WERI-Rb-1 (cell line): Measurements from ENCODE around the gene ATXN7L3.

Experiments
- DNase-seq: peaks from one replicate; pipeline ENCODE4 v3.0.0-alpha.2; 2020
- H3K27ac ChIP-seq: fragments of 250-450 bp; sonication (Bioruptor Pico); 2 replicates; pipeline ENCODE4 v1.5.1; 2020; ENCODE audit warnings: mild to moderate bottlenecking, moderate library complexity
- H3K27me3 ChIP-seq: fragments of 250-450 bp; sonication (Bioruptor Pico); 2 replicates; pipeline ENCODE4 v1.5.1; 2021; ENCODE audit warnings: mild to moderate bottlenecking, low read depth, moderate library complexity; ENCODE audit not compliant: insufficient read depth, severe bottlenecking
- H3K36me3 ChIP-seq: fragments of 250-450 bp; sonication (Bioruptor Pico); 2 replicates; pipeline ENCODE4 v1.5.1; 2020; ENCODE audit warnings: mild to moderate bottlenecking, moderate library complexity
- H3K4me3 ChIP-seq: 2 replicates; pipeline ENCODE4 v1.5.1; 2011; ENCODE audit warnings: low read depth, mild to moderate bottlenecking, control low read depth, low read length
- H3K9me3 ChIP-seq: fragments of 250-450 bp; sonication (Bioruptor Pico); 2 replicates; pipeline ENCODE4 v1.5.1; 2021; ENCODE audit warnings: mild to moderate bottlenecking, moderate library complexity; ENCODE audit not compliant: severe bottlenecking
- TF ChIP-seq, protein P1 (sequence below): IDR thresholded peaks from 2 replicates; pipeline ENCODE4 v1.5.1; 2011; ENCODE audit warnings: low read depth, mild to moderate bottlenecking, control low read depth, inconsistent platforms, low read length

Gene ATXN7L3

DNA sequence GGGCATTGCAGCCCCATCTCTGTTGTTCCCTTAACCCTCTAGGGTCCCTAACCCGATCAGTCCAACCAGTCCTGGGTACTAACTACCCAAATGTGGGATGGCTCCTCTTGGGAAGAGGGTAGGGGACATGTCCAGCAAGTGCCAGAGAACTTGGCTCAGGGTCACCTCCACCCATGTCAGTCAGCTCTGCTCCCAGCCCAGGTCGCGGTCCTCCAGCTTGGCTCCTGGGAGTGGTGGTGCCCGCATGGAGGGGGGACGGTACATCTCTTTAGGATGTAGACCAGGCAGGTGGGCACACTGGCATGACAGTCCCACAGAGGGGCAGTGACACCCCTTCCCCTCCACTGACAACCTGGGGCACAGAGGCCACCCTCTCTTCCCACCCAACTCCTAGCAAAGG lies 6.9 kb downstream of the ATXN7L3 start:
- Histone ChIP-seq H3K27ac (no peak overlapping the region), H3K9me3 (no peaks in the 10 kb centered on the region), H3K27me3 (no peaks in the 10 kb centered on the region), H3K36me3 (peaks cover 75% of the 10 kb centered on the region), H3K4me3 (no peak overlapping the region)
- no peak for DNase-seq
- TF ChIP-seq, protein P1, sequence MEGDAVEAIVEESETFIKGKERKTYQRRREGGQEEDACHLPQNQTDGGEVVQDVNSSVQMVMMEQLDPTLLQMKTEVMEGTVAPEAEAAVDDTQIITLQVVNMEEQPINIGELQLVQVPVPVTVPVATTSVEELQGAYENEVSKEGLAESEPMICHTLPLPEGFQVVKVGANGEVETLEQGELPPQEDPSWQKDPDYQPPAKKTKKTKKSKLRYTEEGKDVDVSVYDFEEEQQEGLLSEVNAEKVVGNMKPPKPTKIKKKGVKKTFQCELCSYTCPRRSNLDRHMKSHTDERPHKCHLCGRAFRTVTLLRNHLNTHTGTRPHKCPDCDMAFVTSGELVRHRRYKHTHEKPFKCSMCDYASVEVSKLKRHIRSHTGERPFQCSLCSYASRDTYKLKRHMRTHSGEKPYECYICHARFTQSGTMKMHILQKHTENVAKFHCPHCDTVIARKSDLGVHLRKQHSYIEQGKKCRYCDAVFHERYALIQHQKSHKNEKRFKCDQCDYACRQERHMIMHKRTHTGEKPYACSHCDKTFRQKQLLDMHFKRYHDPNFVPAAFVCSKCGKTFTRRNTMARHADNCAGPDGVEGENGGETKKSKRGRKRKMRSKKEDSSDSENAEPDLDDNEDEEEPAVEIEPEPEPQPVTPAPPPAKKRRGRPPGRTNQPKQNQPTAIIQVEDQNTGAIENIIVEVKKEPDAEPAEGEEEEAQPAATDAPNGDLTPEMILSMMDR: no peak

DNA sequence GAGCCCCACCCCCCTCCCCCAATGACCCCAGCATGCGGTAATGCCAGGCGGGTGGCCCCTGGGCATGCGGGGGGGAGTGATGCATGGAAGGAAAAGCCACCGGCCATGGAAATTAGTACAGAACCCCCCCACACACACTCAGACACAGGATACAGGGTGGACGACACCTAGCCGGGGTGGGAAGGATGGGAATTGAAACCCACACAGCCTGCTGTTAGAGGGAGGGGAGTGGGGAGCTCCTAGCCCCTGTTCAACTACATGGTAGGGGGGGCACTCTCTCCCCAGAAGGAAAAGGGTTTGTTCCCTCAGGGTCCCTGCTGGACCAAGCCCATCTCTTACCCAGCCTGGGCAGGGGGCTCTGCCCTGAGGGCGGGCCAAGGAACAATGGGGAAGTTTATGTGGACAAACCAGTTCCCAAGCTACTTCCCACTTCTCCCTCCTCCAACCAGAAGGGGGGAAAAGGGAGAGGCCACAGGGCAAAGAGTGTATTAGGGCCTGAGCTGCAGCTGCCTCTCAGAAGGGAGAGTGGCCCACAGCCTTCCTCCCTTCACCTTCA lies 7.7 kb downstream of the ATXN7L3 start:
- TF ChIP-seq, protein P1: no peak
- Histone ChIP-seq H3K36me3 (peaks cover 68% of the 10 kb centered on the region), H3K9me3 (no peaks in the 10 kb centered on the region), H3K27ac (0 out of 2 replicates have a peak overlapping the region, but pooled peaks have one; percentile 21), H3K4me3 (no peak overlapping the region), H3K27me3 (no peaks in the 10 kb centered on the region)
- DNase-seq: no peak

DNA sequence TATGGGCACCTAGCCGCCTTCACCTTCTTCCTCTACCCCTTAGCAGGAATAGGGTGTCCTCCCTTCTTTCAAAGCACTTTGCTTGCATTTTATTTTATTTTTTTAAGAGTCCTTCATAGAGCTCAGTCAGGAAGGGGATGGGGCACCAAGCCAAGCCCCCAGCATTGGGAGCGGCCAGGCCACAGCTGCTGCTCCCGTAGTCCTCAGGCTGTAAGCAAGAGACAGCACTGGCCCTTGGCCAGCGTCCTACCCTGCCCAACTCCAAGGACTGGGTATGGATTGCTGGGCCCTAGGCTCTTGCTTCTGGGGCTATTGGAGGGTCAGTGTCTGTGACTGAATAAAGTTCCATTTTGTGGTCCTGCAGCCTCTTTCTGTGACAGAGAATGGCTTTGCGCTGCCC lies 8.3 kb downstream of the ATXN7L3 start:
- TF ChIP-seq, protein P1: no peak
- no peak overlapping the region for H3K4me3 ChIP-seq

DNA sequence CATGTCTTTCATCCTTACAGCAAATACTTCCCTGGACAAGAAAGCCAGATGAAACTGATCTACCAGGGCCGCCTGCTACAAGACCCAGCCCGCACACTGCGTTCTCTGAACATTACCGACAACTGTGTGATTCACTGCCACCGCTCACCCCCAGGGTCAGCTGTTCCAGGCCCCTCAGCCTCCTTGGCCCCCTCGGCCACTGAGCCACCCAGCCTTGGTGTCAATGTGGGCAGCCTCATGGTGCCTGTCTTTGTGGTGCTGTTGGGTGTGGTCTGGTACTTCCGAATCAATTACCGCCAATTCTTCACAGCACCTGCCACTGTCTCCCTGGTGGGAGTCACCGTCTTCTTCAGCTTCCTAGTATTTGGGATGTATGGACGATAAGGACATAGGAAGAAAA lies 9.2 kb downstream of the ATXN7L3 start:
- H3K36me3 ChIP-seq: peaks cover 55% of the 10 kb centered on the region
- no peaks in the 10 kb centered on the region for H3K27me3 ChIP-seq
- no peaks in the 10 kb centered on the region for H3K9me3 ChIP-seq
- TF ChIP-seq, protein P1: no peak
- DNase-seq: no peak
- no peak overlapping the region for H3K4me3 ChIP-seq
- H3K27ac ChIP-seq: no peak overlapping the region

More for the DNA sequence above, 8.3 kb downstream of the ATXN7L3 start:
- H3K36me3 ChIP-seq: peaks cover 62% of the 10 kb centered on the region
- H3K9me3 ChIP-seq: no peaks in the 10 kb centered on the region
- H3K27ac ChIP-seq: peak overlapping the region; percentile 14; the same call in 1 of the 2 replicates
- no peak for DNase-seq
- no peaks in the 10 kb centered on the region for H3K27me3 ChIP-seq

DNA sequence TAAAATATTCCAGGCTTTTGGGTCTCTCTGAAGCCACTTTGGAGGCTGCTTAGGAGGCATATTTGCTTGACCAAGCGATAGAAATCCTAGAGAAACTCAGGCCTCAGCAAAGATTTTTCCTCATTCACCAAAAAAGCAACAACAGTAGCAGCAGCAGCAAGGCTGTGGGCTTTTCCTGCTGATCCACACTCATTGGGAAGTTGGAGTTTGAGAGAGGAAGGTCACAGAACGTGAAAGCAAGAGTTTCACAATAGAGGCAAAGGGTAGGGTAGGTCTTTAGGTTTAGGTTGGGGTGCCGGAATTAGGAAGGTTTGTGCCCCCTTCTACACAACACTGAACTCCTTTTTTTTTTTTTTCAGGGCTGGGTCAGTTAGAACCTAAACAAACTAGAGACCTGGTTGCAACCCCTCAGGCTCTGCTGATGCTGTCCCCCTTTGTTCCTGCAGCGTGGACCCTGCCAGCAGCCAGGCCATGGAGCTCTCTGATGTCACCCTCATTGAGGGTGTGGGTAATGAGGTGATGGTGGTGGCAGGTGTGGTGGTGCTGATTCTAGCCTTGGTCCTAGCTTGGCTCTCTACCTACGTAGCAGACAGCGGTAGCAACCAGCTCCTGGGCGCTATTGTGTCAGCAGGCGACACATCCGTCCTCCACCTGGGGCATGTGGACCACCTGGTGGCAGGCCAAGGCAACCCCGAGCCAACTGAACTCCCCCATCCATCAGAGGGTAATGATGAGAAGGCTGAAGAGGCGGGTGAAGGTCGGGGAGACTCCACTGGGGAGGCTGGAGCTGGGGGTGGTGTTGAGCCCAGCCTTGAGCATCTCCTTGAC lies 10.9 kb downstream of the ATXN7L3 start:
- no peaks in the 10 kb centered on the region for H3K9me3 ChIP-seq
- DNase-seq: no peak
- peaks cover 52% of the 10 kb centered on the region for H3K36me3 ChIP-seq
- no peaks in the 10 kb centered on the region for H3K27me3 ChIP-seq
- no peak overlapping the region for H3K4me3 ChIP-seq
- H3K27ac ChIP-seq: no peak overlapping the region
- TF ChIP-seq, protein P1: no peak
